SKM-1 (cell line): Measurements from ENCODE around the gene XXYLT1.
"Not testable (repeated sequence)": the region's sequence is repeated elsewhere in the genome, so short reads cannot be mapped to it uniquely, and the experiment has no call there.

ENCODE experiments used
- DNase-seq: peaks from one replicate; lab custom pipeline; 2025; ENCODE audit not compliant: unreplicated experiment; lab: John Stamatoyannopoulos, UW

Gene XXYLT1

GRCh38 chr3:195116407-195117185, 154.4 kb downstream of the XXYLT1 start:
- no peak for DNase-seq

DNA sequence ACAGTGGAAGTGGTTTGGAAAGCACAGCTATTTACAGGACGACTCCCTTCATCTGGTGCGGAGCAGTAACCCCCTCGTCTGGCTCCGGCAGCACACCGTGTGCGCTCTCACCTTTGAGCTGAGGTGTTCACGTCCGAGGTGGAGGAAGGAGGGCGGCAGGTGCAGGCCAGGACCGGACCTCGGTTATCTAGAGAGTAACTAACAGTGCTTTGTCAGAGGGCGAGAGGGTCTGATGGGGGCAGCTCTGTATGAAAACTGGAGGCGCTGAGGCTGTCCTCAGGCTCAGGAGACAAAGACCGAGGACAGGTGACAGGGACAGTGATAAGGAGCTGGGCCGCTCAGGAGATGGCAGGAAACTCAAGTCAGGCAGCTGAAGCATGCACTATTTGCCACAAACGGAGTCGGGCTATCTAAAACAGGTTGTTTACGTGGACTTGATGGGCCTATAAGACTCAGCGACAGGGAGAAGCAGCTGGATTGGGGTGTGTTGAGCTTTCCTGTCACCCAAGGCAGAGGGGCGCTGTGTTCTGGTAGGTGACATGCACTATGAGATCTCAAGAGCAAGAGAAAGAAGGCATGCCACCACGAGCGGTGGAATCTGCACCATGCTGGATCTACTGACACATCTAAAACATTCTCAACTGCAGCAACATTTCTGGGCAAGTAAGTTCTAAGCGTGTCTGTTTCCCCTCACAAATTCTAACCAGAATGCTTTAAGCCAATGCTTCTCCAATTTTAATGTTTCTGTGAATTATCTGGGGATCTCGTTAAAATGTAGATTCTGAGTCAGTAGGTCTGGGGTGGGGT, 155.2 kb downstream of the XXYLT1 start:
- DNase-seq: no peak

DNA sequence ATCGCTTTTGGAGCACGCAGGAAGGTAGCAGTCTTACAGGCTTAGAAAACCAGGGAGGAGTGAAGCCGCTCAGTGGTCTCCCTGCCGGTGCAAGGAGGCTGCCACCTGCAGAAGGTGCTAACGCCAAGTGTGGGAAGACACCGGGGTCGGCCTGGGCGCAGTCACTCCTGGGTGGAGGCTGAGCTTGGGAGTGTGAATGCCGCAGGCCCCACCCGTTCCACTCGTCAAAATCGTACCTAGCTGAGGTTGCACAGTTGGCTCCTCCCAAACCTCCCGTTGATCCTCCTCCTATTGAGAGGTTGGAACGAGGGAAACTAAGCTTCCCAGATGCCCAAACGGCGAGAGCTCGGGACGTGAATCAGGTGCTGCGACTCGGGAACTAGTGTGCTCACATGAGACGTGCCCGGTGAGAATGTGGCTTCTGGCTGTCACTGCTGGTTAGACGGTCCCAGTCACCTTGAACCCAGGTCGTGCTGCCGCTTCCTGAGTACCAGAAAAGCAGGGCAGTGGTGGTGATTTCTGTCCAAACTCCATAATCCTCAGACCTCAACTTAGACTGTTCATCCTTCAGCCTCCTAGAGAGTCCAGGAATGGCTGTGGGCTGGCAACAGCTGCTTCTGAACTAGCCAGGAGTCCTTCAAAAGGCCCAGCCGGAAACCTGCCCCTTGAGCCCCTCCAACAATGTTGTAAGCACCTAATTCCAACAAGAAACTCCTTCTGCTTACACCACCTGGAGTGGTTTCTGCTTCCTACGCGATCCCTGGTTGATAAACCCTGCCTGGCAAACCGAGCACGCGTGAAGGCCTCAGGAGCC, 156.0 kb downstream of the XXYLT1 start:
- no peak for DNase-seq

GRCh38 chr3:195113536-195114425, 157.2 kb downstream of the XXYLT1 start:
- DNase-seq: no peak

GRCh38 chr3:195113048-195113447, 157.9 kb downstream of the XXYLT1 start:
- no peak for DNase-seq

GRCh38 chr3:195112361-195112791, 158.6 kb downstream of the XXYLT1 start:
- no peak for DNase-seq

DNA sequence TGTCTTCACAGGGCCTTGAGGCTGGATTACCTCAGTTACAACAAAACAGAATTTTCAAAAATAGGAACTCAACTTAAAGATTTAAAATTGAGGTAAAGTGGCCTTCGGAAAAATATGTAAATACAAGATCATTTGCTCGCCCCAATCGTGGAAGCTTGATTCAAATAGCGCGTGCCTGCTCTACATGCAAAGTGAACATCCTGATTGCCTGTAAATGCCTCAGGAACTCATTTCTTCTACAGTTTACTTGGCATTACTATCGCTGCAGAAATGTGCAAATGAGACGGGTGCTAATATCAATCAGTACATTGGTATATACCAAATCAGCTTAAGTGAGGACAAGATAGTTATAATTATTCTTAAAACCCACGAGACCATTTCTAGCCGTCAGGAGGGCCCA, 159.2 kb downstream of the XXYLT1 start:
- no peak for DNase-seq

DNA sequence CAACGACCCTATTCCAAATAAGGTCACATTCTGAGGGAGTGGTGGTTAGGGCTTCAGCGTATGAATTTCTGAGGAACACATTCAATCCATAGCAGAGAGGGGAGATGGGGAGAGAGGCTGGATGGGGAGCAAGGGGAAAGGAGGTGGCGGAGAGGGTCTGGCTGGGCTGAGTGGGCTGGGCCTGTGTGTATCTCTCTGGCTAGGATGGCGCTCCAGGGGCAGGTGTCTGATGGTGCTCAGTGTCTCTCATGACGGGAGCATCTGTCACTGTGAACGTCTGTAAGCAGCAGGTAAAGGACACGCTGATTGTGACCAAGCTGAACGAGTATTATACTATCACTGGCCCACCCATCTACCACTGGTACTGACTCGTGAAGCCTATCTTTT, 159.6 kb downstream of the XXYLT1 start:
- DNase-seq: no peak

DNA sequence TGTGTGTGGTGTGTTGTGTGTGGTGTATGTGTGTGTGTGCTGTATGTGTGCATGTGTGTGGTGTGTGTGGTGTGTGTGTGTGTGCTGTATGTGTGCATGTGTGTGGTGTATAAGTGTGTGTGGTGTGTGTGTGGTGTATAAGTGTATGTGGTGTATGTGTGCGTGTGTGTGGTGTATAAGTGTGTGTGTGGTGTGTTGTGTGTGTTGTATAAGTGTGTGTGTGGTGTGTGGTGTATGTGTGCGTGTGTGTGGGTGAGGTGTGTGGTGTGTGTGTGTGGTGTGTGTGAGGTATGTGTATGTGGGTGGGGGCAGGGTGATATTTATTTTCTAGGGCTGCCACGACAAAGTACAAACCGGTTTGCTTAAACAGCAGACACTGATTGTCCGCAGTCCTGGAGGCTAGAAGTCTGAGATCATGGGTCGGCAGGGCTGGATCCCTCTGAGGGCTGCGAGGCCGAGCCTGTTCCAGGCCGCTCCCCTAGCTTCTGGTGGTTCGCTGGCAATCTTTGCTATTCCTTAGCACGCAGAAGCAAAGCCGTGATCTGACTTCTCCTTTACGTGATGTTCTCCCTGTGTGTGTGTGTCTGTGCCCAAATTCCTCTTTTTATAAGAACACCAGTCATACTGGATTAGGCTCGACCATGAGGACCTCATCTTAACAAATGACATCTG, 160.2 kb downstream of the XXYLT1 start:
- no peak for DNase-seq

DNA sequence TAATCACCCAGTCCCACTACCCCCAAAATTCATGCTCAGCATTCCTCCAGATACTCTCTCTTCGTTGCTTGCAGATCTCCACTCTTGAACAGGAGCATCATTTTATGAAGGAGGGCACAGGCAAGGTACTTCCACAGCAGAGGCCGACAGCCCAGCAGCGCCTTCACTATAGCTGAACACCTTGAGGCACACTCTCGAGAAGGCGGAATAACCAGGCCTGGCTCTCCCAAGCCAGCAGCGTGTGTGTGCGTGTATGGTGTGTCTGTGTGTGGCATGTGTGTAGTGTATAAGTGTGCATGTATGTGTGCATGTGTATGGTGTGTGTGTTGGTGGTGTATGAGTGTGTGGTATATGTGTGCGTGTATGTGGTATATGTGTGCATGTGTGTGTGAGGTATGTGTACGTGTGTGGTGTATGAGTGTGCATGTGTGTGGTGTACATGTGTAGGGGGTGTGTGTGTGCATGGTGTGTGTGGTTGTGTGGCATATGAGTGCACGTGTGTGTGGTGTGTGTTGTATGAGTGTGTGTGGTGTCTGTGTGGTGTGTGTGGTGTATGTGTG, 161.8 kb downstream of the XXYLT1 start:
- DNase-seq: no peak

DNA sequence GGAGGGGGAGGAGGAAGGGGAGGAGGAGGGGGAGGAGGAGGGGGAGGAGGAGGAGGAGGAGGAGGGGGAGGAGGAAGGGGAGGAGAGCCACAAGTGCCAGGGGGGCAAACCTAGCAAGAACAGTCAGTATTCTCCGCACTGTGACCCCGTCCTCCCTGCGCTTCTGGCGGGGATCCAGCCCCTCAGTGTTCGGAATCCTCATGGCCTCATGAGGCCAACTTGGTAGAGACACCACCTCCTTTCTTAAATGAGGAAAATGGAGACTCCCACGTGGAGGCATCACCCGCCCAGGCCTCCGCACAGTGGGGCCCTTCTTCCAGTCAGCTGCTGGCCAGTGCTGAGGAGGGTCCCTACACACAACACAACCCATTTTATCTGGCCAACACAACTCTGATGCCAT, 163.4 kb downstream of the XXYLT1 start:
- DNase-seq: no peak

DNA sequence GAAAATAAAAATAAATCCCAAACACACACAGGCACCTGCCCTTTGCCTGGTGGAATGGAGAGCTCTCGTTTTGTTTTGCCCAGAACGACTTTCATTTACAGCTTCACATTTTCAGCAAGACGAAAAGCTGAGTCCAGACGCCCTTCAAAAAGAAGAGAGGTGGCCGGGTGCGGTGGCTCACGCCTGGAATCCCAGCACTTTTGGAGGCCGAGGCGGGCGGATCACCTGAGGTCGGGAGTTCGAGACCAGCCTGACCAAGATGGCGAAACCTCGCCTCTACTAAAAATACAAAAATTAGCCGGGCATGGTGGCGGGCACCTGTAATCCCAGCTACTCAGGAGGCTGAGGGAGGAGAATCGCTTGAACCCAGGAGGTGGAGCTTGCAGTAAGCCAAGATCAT, 163.9 kb downstream of the XXYLT1 start:
- DNase-seq: not testable (repeated sequence)

- DNase-seq: no peak
These were observed 164.5 kb downstream of the XXYLT1 start for GRCh38 chr3:195106418-195106906.

GRCh38 chr3:195105841-195106417, 165.0 kb downstream of the XXYLT1 start:
- no peak for DNase-seq

DNA sequence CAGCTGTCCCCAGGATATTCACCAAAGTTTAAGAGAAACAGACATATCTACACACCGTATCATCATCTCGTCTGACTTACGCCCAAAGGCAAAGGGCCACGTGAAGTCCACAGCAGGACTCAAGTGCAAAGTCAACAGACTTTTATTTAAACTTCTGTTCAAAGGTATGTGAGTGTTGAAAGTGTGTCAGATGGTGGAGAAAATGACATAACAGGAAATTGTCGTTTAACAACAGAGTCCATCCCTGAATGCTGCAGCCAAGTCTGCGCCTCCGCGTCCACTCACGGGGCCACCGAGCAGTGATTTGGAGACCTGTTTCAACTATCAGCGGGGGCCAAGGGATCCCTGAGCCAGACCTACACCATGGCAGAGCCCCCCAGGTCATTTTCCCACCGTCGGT, 165.6 kb downstream of the XXYLT1 start:
- DNase-seq: no peak

GRCh38 chr3:195104340-195104739, 166.6 kb downstream of the XXYLT1 start:
- DNase-seq: no peak

DNA sequence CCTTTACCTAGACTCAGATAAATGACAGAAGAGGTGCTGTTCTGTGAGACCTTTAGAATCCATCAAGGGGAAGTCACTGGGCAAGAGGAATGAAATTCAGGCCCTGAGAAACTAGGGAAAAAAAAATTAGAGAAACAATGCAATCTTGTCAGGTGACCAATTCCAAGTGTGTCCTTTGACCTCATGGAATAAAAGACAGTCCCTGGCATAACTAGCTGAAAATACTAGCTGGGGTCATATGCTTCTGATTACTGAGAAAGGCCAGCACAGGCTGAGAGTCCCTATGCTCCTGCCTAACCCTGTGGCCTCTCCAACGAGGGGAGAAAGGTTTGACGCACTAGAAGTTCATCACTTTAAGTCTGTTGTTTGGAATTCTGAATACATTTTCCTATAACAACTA, 167.3 kb downstream of the XXYLT1 start:
- DNase-seq: no peak

- no peak for DNase-seq
These were observed 168.1 kb downstream of the XXYLT1 start for GRCh38 chr3:195102609-195103467.
